Left colon (tissue), 2 donors: ENCODE results near the gene TMEM120B. TPM values are rescaled to one million over a fixed set of nuclear protein-coding genes. Genes with fewer than 3 reads are reported as not detected.
"Not testable (repeated sequence)": the region's sequence is repeated elsewhere in the genome, so short reads cannot be mapped to it uniquely, and the experiment has no call there.

Experiments
- ATAC-seq: fragments of 200-7000 bp; cut with Tn5 transposase; one replicate; pipeline ENCODE4 v1.9.1; 2020; ENCODE audit warnings: mild to moderate bottlenecking, moderate library complexity
- DNase-seq, 2 donors: peaks; one replicate each; pipeline ENCODE4 v3.0.0-alpha.2; 2020
- intact Hi-C, 2 donors: fragments of 100-400 bp; cut with DNase I in 1 of 2; cut with micrococcal nuclease in 1 of 2; formaldehyde crosslinking; loops; one replicate each; pipeline versions ENCODE4 v1.11.2 to v1.14.0; 2022; cut with DNase I, micrococcal nuclease
- long read RNA-seq: library from polyadenylated mRNA; unstranded; transcript quantifications from one replicate; pipeline ENCODE4 v2.0.0, GENCODE V29; 2021
- total RNA-seq, 2 donors: library from RNA; stranded (reverse); fragmentation: NEBNext Ultra II Directional; extraction: Animal tissue kit (Norgen Biotek cat#: 25700); gene quantifications; one replicate each; pipeline ENCODE4 v1.2.1, GENCODE V29; 2021
- donor health status: DM: no; HTN: no; CAD: no.
- donor health status: DM: yes; HTN: yes; CAD: no.

TMEM120B gene
- total RNA-seq, result 1 to 10 TPM; 4.7 to 5.8 TPM
- long read RNA-seq, full-length matches to known transcripts, result 1 of 12 reads
- long read RNA-seq, partial matches to known transcripts, result 1 of 12 reads
- long read RNA-seq, other reads (novel, unspliced or antisense), result 10 of 12 reads

GRCh38 chr12:121712461-121713256, at the start of gene TMEM120B:
TMEM120B (plus strand) TSS chr12:121712752; CDS start chr12:121712896, 144 bp downstream.
- ATAC-seq, result peak; percentile 94
- intact Hi-C loops, result no loop called here
- peak; percentile 77 to 89 for DNase-seq

GRCh38 chr12:121663610-121663929, 49.0 kb upstream of the TMEM120B start:
- ATAC-seq (no peak), DNase-seq (no peak)
- intact Hi-C loops, result no loop called here

- intact Hi-C loops, ATAC-seq: not testable (repeated sequence)
Measured at GRCh38 chr12:121666829-121667228, 45.7 kb upstream of the TMEM120B start.

DNA sequence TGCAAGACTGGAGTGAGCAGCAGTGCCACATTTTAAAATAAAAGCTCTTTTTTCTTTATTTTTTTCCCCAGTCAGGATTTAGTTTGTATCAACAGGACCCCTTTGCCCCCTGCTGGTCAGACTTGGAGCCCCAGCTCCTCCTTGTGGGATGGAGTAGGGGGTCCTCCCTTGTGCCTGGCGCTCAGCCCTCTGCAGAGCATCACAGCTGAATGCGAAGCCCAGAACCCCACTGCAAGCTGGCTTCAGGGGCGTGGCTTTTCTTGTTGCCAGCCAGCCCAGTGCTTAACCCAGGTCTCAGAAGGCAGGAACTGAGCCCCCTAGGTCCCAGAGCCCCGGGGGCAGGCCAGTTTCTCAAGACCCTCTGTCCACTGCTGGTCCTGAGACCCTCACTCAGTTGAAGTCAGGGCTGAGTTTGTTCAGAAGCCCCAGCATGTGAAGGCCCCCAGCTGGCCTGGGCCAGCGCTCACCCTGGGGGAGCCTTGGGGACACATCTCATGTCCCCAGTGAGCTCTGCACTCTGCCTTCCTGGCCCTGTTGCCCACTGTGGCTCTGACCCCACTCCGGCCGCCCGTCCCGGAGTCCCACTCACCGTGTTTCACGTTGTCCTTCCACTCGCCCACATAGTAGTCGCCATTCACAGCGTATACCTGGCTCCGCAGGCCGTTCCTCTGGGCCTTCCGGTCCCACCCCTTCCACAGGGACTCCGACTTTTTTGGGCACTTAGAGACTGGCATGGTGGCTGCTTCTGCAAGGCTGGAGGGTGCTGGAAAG, 43.6 kb upstream of the TMEM120B start:
- ATAC-seq, result no peak
- intact Hi-C loops, result no loop called here
- peak; percentile 35 to 64 for DNase-seq

More at GRCh38 chr12:121666829-121667228, 45.7 kb upstream of the TMEM120B start:
- not testable (repeated sequence) for DNase-seq

- no peak for ATAC-seq
- intact Hi-C loops, result no loop called here
- DNase-seq, result no peak
Measured at GRCh38 chr12:121669521-121669900, 43.0 kb upstream of the TMEM120B start, which contains the start of gene MORN3. MORN3 (minus strand) TSS chr12:121669654; CDS start chr12:121669483, 171 bp downstream.

- intact Hi-C loops, result loop anchor here (10.0 kb wide), 2 partner anchors 118 to 178 kb away; no protein-coding TSS in a partner anchor
- ATAC-seq, result peak; percentile 60
- peak; percentile 40 to 54 for DNase-seq
Measured at GRCh38 chr12:121673013-121673511, 39.5 kb upstream of the TMEM120B start.

- intact Hi-C loops, result loop anchor here (10.0 kb wide), 2 partner anchors 121 to 181 kb away; no protein-coding TSS in a partner anchor
- DNase-seq (no peak), ATAC-seq (no peak)
Measured at GRCh38 chr12:121676190-121676589, 36.4 kb upstream of the TMEM120B start.

DNA sequence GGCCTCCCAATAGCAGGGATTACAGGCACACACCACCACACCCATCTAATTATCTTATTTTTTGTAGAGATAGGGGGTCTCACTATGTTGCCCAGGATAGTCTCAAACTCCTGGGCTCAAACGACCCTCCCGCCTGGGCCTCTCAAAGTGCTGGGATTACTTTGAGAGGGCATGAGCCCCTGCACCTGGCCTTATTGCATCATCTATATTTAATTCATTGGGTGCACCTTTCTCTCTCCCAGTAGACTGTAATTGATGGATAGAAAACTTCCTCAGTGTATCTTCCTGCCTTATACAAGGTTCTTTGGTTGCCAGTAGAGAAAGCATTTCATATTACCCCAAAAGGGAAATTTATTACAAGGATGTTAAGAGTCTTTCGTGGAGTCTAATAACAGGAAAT, 34.2 kb upstream of the TMEM120B start:
- intact Hi-C loops, result loop anchor here (10.0 kb wide), 2 partner anchors 124 to 184 kb away; no protein-coding TSS in a partner anchor
- DNase-seq (no peak), ATAC-seq (no peak)

DNA sequence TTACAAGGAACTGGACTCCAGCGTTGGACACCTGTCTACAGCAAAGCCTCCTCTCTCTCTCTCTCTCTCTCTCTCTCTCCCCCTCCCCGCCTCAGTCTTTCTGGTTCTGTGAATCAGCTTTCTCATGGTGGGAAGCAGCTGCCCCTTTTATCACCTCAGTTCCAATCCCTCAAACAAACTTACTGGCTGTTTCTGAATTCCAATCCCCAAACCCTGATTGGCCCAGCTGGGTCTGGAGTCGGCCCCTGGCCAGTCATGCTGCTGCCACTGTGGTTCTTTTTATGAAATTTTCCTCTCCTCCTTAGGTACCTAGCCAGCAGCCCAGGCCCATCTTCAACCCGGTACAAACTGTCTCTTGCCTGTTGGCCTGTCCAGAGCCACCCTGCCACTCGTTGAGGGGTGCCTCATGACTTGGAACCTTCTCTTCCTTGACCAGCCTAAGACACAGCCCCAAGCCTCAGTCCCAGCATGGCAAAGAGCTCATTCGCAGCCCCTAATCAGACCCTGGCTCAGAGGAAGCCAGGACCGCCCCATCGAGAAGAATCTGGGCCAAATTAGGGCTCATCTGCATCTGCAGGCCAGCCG, 33.7 kb upstream of the TMEM120B start:
- intact Hi-C loops, result loop anchor here (10.0 kb wide), 2 partner anchors 124 to 184 kb away; no protein-coding TSS in a partner anchor
- ATAC-seq, result no peak
- no peak for DNase-seq

GRCh38 chr12:121679661-121680197, 32.8 kb upstream of the TMEM120B start:
- intact Hi-C loops, result loop anchor here (5.0 to 10.0 kb wide), 3 partner anchors 125 to 185 kb away; no protein-coding TSS in a partner anchor
- not testable (repeated sequence) for DNase-seq, ATAC-seq

DNA sequence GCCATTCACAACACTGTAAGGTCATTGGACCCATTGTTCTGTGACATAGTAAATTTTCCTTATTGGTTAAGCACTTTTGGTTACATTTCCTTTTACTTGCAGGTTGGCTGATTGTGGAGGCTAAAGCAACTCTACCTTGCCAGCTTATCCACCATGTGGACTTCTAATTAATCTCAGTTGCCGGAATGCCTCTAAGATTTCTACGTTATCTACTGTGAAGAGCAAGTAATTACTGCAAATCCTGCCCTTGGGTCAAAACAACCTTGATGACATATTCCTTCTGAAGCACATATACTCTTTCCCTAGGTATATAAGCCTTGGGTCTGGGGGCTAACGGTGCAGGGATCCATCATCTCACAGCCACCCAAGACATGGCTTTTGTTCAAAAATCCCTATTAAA, 23.6 kb upstream of the TMEM120B start:
- ATAC-seq (no peak), DNase-seq (no peak)
- intact Hi-C loops, result no loop called here

GRCh38 chr12:121689430-121689829, 23.1 kb upstream of the TMEM120B start:
- DNase-seq (no peak), ATAC-seq (no peak)
- intact Hi-C loops, result no loop called here

GRCh38 chr12:121692744-121693143, 19.8 kb upstream of the TMEM120B start:
- DNase-seq, intact Hi-C loops, ATAC-seq: not testable (repeated sequence)

DNA sequence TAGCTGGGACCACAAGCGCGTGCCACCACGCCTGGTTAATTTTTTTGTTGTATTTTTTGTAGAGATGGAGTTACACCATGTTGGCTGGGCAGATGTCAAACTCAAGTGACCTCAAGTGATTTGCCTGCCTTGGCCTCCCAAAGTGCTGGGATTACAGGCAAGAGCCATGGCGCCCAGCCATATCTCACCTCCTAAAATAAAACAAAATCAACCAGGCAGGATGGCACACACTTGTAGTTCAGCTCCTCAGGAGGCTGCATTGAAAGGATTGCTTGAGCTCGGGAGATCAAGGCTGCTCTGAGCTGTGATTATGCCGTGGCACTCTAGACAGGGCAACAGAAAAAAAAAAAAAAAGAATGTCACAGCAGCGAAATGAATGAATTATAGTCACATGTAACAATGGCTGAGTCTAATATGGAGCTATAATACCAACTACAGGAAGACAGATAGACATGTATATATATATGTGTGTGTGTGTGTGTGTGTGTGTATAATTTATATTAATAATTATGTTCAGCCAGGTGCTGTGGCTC, 19.3 kb upstream of the TMEM120B start:
- DNase-seq, result no peak
- no peak for ATAC-seq
- intact Hi-C loops, result no loop called here

- no peak for DNase-seq
- intact Hi-C loops, result loop anchor here (5.0 kb wide), 3 partner anchors 75 to 95 kb away; partner anchors contain the start of gene RHOF (in 1 of the 2)
Measured at GRCh38 chr12:121697093-121697698, 15.4 kb upstream of the TMEM120B start.

DNA sequence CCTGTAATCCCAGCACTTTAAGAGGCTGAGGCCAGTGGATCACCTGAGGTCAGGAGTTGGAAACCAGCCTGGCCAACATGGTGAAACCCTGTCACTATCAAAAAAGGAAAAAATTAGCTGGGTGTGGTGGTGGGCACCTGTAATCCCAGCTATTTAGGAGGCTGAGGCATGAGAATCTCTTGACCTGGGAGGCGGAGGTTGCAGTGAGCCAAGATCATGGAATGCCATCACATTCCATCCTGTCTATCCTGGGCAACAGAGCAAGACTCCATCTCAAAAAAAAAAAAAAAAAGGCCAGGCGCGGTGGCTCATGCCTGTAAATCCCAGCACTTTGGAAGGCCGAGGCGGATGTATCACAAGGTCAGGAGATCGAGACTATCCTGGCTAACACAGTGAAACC, 14.7 kb upstream of the TMEM120B start:
- not testable (repeated sequence) for ATAC-seq, DNase-seq
- intact Hi-C loops, result loop anchor here (5.0 kb wide), 3 partner anchors 74 to 94 kb away; partner anchors contain the start of gene RHOF (in 1 of the 2)

More at GRCh38 chr12:121697093-121697698, 15.4 kb upstream of the TMEM120B start:
- ATAC-seq, result peak; percentile 33

GRCh38 chr12:121701667-121702277, 10.8 kb upstream of the TMEM120B start:
- intact Hi-C loops, result no loop called here
- no peak for DNase-seq
- no peak for ATAC-seq
